Fibroblast of lung (primary cell): Measurements from ENCODE around the gene RAB3GAP1. TPM values are rescaled to one million over a fixed set of nuclear protein-coding genes. Genes with fewer than 3 reads are reported as not detected.

Experiments
- DNase-seq, 2 donors: peaks; one replicate each; pipeline versions ENCODE4 v3.0.0 to v3.0.0-alpha.2; 2010; ENCODE audit warnings: low read depth in 2 of 2
- H2AFZ ChIP-seq: 2 replicates; pipeline ENCODE4 v1.5.1; 2012; ENCODE audit warnings: low read length, control low read depth, inconsistent platforms
- H3K27ac ChIP-seq: 2 replicates; pipeline ENCODE4 v1.5.1; 2011; ENCODE audit warnings: low read length, control low read depth; ENCODE audit not compliant: insufficient read depth
- H3K27me3 ChIP-seq: 2 replicates; pipeline ENCODE4 v1.5.1; 2011; ENCODE audit warnings: mild to moderate bottlenecking, low read length; ENCODE audit not compliant: control insufficient read depth, insufficient read depth
- H3K36me3 ChIP-seq: 2 replicates; pipeline ENCODE4 v1.5.1; 2011; ENCODE audit warnings: low read length; ENCODE audit not compliant: control insufficient read depth, insufficient read depth
- H3K4me1 ChIP-seq: 2 replicates; pipeline ENCODE4 v1.5.1; 2011; ENCODE audit warnings: low read length; ENCODE audit not compliant: control insufficient read depth, insufficient read depth; ENCODE audit errors: extremely low read depth
- H3K4me2 ChIP-seq: 2 replicates; pipeline ENCODE4 v1.5.1; 2011; ENCODE audit warnings: low read length, control low read depth; ENCODE audit not compliant: insufficient read depth; ENCODE audit errors: extremely low read depth
- H3K4me3 ChIP-seq, 4 experiments: fragments of 200-600 bp in 1 of 4; sonication (generic) in 1 of 4; replicated peaks in 1 of 4; 2 replicates each; pipeline ENCODE4 v1.5.1; 2011 to 2016; ENCODE audit warnings: low read length in 4 of 4, low read depth in 3 of 4, mild to moderate bottlenecking in 3 of 4, control low read depth in 2 of 4, inconsistent platforms in 1 of 4, mixed read lengths in 1 of 4; ENCODE audit not compliant: insufficient read depth in 1 of 4; ENCODE audit errors: control extremely low read depth in 1 of 4
- H3K79me2 ChIP-seq: 2 replicates; pipeline ENCODE4 v1.5.1; 2012; ENCODE audit warnings: mild to moderate bottlenecking, low read length, inconsistent platforms; ENCODE audit not compliant: control insufficient read depth, insufficient read depth
- H3K9ac ChIP-seq: 2 replicates; pipeline ENCODE4 v1.5.1; 2011; ENCODE audit warnings: mild to moderate bottlenecking, low read length, control low read depth; ENCODE audit not compliant: insufficient read depth
- H3K9me3 ChIP-seq: 2 replicates; pipeline ENCODE4 v1.5.1; 2012; ENCODE audit warnings: low read depth, low read length; ENCODE audit not compliant: control insufficient read depth, insufficient read depth
- H4K20me1 ChIP-seq: 2 replicates; pipeline ENCODE4 v1.5.1; 2011; ENCODE audit warnings: low read length; ENCODE audit not compliant: control insufficient read depth, insufficient read depth; ENCODE audit errors: extremely low read depth
- EZH2 ChIP-seq: IDR thresholded peaks from 2 replicates; pipeline ENCODE4 v1.5.1; 2012; ENCODE audit warnings: low read length, control low read depth, mild to moderate bottlenecking; ENCODE audit errors: missing control alignments
- polyA plus RNA-seq, 2 donors: library from polyadenylated mRNA; depleted of rRNA in 1 of 2; stranded (reverse) in 1 of 2; unstranded in 1 of 2; fragments of >200 nt; gene quantifications; 2 replicates each; pipeline ENCODE4 v1.2.1, GENCODE V29; 2011 to 2012; ENCODE audit warnings: missing spikeins in 1 of 2
- total RNA-seq: library from RNA; depleted of rRNA; stranded (reverse); fragments of >200 nt; gene quantifications from 2 replicates; pipeline ENCODE4 v1.2.1, GENCODE V29; 2014
- TF ChIP-seq, protein P1 (sequence below), 2 donors: IDR thresholded peaks in 1 of 2; conservative IDR thresholded peaks in 1 of 2; 1 replicate in 1 of 2; 2 replicates in 1 of 2; pipeline ENCODE4 v1.5.1; 2011 to 2012; ENCODE audit warnings: low read length in 2 of 2, control low read depth in 1 of 2, inconsistent platforms in 1 of 2, low read depth in 1 of 2, mild to moderate bottlenecking in 1 of 2

The RAB3GAP1 gene
- total and polyA plus RNA-seq, 2 donors (not counting 1 experiment from before 2014, with no cell fraction given), result 42.4 to 82.6 TPM

DNA sequence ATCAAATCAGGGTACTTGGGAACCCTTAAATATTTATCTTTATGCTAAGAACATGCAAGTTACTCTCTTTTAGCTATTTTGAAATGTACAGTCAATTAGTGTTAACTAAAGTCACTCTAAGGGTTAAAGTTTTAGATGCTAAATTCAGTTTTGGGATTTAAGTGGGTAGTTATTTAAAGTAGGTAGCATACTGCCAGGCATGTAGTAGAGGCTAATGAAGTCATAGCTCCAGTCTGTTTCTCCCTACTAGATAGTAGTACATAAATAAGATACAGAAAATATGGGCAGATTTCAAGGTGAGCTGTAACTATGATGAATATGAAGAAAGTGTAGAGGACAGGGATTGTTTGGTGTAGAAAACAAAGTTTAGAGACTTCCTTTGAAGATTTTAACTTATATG lies 7.5 kb downstream of the RAB3GAP1 start:
- TF ChIP-seq, protein P1, sequence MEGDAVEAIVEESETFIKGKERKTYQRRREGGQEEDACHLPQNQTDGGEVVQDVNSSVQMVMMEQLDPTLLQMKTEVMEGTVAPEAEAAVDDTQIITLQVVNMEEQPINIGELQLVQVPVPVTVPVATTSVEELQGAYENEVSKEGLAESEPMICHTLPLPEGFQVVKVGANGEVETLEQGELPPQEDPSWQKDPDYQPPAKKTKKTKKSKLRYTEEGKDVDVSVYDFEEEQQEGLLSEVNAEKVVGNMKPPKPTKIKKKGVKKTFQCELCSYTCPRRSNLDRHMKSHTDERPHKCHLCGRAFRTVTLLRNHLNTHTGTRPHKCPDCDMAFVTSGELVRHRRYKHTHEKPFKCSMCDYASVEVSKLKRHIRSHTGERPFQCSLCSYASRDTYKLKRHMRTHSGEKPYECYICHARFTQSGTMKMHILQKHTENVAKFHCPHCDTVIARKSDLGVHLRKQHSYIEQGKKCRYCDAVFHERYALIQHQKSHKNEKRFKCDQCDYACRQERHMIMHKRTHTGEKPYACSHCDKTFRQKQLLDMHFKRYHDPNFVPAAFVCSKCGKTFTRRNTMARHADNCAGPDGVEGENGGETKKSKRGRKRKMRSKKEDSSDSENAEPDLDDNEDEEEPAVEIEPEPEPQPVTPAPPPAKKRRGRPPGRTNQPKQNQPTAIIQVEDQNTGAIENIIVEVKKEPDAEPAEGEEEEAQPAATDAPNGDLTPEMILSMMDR (conservative IDR thresholded peaks at IDR 0.05 in 1 of 2, IDR thresholded peaks at IDR 0.05 in 1 of 2; ENCODE audit: low read depth in 1 of 2, low read length in 2 of 2), result no peak
- no peak for TF ChIP-seq EZH2
- DNase-seq, result no peak
- H3K4me2 ChIP-seq, result no peak overlapping the region
- peaks cover 63% of the 10 kb centered on the region for H3K79me2 ChIP-seq
- H3K4me1 ChIP-seq, result peaks cover 3% of the 10 kb centered on the region
- H3K27me3 ChIP-seq, result no peaks in the 10 kb centered on the region
- H3K4me3 ChIP-seq, result no peak overlapping the region
- no peak overlapping the region for H3K27ac ChIP-seq
- H3K9me3 ChIP-seq, result no peaks in the 10 kb centered on the region
- H4K20me1 ChIP-seq, result no peaks in the 10 kb centered on the region
- H3K9ac ChIP-seq, result no peak overlapping the region
- H3K36me3 ChIP-seq, result peaks cover 7% of the 10 kb centered on the region
- H2AFZ ChIP-seq, result no peak overlapping the region

- Histone ChIP-seq H4K20me1 (no peaks in the 10 kb centered on the region), H3K36me3 (peaks cover 7% of the 10 kb centered on the region), H3K27me3 (no peaks in the 10 kb centered on the region), H3K9me3 (no peaks in the 10 kb centered on the region), H3K79me2 (peaks cover 54% of the 10 kb centered on the region), H3K9ac (no peak overlapping the region), H3K4me1 (no peaks in the 10 kb centered on the region), H3K27ac (no peak overlapping the region), H3K4me3 (no peak overlapping the region), H2AFZ (no peak overlapping the region), H3K4me2 (no peak overlapping the region)
- peak in 1 of 2 donors; percentile 27 for DNase-seq
- TF ChIP-seq, protein P1 (conservative IDR thresholded peaks at IDR 0.05 in 1 of 2, IDR thresholded peaks at IDR 0.05 in 1 of 2; ENCODE audit: low read depth in 1 of 2, low read length in 2 of 2), result no peak
Measured at GRCh38 chr2:135063210-135063609, 11.1 kb downstream of the RAB3GAP1 start.

- Histone ChIP-seq H3K4me3 (no peak overlapping the region), H3K79me2 (peaks cover 47% of the 10 kb centered on the region), H3K36me3 (peaks cover 7% of the 10 kb centered on the region), H3K27me3 (no peaks in the 10 kb centered on the region), H3K27ac (no peak overlapping the region), H2AFZ (no peak overlapping the region), H3K9me3 (no peaks in the 10 kb centered on the region), H3K4me1 (peaks cover 3% of the 10 kb centered on the region), H3K9ac (no peak overlapping the region), H3K4me2 (no peak overlapping the region), H4K20me1 (no peaks in the 10 kb centered on the region)
- TF ChIP-seq, protein P1 (conservative IDR thresholded peaks at IDR 0.05 in 1 of 2, IDR thresholded peaks at IDR 0.05 in 1 of 2; ENCODE audit: low read depth in 1 of 2, low read length in 2 of 2), result no peak
- no peak for TF ChIP-seq EZH2
- no peak for DNase-seq
Measured at GRCh38 chr2:135064149-135064548, 12.1 kb downstream of the RAB3GAP1 start.
